ENCODE results near the gene THOC3. TPM values are rescaled to one million over a fixed set of nuclear protein-coding genes. Genes with fewer than 3 reads are reported as not detected.
"Not testable (repeated sequence)": the region's sequence is repeated elsewhere in the genome, so short reads cannot be mapped to it uniquely, and the experiment has no call there.

Gene THOC3, protein sequence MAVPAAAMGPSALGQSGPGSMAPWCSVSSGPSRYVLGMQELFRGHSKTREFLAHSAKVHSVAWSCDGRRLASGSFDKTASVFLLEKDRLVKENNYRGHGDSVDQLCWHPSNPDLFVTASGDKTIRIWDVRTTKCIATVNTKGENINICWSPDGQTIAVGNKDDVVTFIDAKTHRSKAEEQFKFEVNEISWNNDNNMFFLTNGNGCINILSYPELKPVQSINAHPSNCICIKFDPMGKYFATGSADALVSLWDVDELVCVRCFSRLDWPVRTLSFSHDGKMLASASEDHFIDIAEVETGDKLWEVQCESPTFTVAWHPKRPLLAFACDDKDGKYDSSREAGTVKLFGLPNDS
- 57.9 and 70.7 TPM in 2 replicates for total RNA-seq (2014; rRNA removed; shearing (Covaris generic))
- 47.2 and 50.6 TPM in 2 replicates for polyA plus RNA-seq (2016; fragmentation: Nextera tagmentation; extraction: Ambion mirVana)

DNA sequence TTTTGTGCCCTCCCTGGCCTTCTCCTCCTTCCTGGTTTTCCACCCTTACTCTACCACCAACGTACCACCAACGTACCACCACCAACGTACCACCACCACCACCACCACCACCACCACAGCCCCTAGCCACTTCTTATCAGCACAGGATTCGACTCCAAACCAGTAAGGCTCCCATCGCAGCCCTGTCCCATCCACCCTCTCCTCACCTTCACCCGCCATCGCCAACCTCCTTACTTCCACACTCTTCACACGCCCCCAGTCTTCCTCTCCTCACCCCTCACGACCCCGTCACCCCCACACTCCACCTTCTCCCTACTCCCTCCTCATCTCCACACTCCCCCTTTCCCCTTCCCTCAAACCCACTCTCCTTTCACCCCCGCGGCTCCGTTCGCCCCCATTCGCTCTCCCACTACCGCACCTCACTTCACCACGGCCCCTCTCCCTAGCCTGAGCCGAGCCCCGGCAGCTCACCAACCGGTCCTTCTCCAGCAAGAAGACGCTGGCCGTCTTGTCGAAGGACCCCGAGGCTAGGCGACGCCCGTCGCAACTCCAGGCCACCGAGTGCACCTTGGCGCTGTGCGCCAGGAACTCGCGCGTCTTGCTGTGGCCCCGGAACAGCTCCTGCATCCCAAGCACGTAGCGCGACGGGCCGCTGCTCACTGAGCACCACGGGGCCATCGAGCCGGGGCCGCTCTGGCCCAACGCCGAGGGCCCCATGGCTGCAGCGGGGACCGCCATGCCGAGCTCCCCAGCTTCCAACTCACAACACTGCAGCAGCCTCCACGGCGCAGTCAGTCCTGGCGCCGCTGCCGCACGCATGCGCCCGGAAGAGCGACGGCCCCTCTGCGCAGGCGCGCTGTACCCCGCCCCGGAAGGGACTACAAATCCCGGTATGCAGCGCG, at the start of gene THOC3:
TSS of gene THOC3 (minus strand) at position 845 of the 902 bp plus-strand sequence. CDS start at position 738, 107 bp downstream.
- peak; percentile 73 for DNase-seq
- Histone ChIP-seq H3K4me2 (ENCODE audit: unreplicated experiment) (peak within 1 kb of the TSS; percentile 52), H3K79me2 (ENCODE audit: insufficient read depth) (peaks cover 14% of the 10 kb centered on the region; the same call in 1 of the 2 replicates), H2AFZ (peak within 1 kb of the TSS; percentile 94), H3K4me3 (peak within 1 kb of the TSS; percentile 80), H3K9ac (peak within 1 kb of the TSS; percentile 70)
- H4K20me1 ChIP-seq (ENCODE audit: insufficient read depth); H3K27ac ChIP-seq; H3K9me2 ChIP-seq (ENCODE audit: insufficient read depth); in situ Hi-C loops (cut with MboI); H3K27me3 ChIP-seq (replicated peaks; ENCODE audit: insufficient read depth); H3K36me3 ChIP-seq (ENCODE audit: low read depth); H3K4me1 ChIP-seq (ENCODE audit: insufficient read depth); H3F3A ChIP-seq (ENCODE audit: insufficient read depth); H3K9me3 ChIP-seq (ENCODE audit: low read depth): not testable (repeated sequence)
- WGBS, 2 experiments (ENCODE audit: low coverage in 1 of 2, low lambda C conversion rate in 2 of 2, missing lambda C conversion rate in 2 of 2), result 0 to 1% methylated on average over 41 to 49 of the region's 67 CpGs

DNA sequence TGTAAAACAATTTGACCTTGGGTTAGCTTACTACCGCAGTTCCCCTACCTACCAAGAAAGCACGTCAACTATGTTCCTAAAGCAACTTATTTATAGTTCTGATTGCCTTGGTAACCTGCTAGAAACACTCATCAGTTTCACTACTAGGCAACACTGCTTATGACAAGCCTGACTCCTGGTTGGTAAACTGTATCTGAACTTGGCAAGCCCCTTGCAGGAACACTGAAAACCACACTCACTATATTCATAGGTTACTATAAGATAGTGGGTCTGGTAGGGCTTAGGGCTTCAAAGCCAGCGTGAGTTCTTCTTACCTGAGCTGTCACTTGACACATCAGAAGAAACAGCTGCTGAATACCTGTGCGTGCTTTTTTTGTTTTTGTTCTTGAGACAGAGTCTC, 49.2 kb upstream of the THOC3 start:
- no CpG with 5 or more reads among the region's 4 CpGs for WGBS, 2 experiments (ENCODE audit: low coverage in 1 of 2, low lambda C conversion rate in 2 of 2, missing lambda C conversion rate in 2 of 2)
- H3K79me2 ChIP-seq (ENCODE audit: insufficient read depth); H3K27me3 ChIP-seq (replicated peaks; ENCODE audit: insufficient read depth); H2AFZ ChIP-seq; H3K27ac ChIP-seq; H3F3A ChIP-seq (ENCODE audit: insufficient read depth); in situ Hi-C loops (cut with MboI); H3K4me1 ChIP-seq (ENCODE audit: insufficient read depth); H4K20me1 ChIP-seq (ENCODE audit: insufficient read depth); H3K9me3 ChIP-seq (ENCODE audit: low read depth); DNase-seq; H3K36me3 ChIP-seq (ENCODE audit: low read depth); H3K4me3 ChIP-seq; H3K9ac ChIP-seq; H3K4me2 ChIP-seq (ENCODE audit: unreplicated experiment); H3K9me2 ChIP-seq (ENCODE audit: insufficient read depth): not testable (repeated sequence)

DNA sequence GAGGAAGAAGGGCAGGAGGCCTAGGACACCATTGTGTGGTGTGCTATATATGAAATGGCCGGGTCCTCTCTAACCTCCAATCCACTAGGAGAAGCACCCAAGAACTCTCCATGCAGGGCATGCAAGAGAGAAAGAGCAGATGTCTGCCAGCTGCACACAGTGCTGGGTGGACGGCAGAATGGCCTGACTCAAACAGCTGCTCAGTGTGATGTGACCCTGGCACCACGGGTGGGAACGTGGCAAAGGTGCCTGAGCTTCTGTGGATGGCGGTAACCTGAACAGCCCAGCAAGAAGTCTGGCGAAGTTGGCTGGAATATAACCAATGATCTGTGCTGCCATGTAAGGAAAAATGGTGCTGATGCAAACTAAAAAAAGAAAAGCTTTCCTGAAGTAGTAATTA, 46.2 kb upstream of the THOC3 start:
- H3K4me1 ChIP-seq (ENCODE audit: insufficient read depth); H3K4me3 ChIP-seq; H3K79me2 ChIP-seq (ENCODE audit: insufficient read depth); H3K9me3 ChIP-seq (ENCODE audit: low read depth); H2AFZ ChIP-seq; H3K36me3 ChIP-seq (ENCODE audit: low read depth); H3K27me3 ChIP-seq (replicated peaks; ENCODE audit: insufficient read depth); DNase-seq; H4K20me1 ChIP-seq (ENCODE audit: insufficient read depth); H3K4me2 ChIP-seq (ENCODE audit: unreplicated experiment); H3K9me2 ChIP-seq (ENCODE audit: insufficient read depth); H3K27ac ChIP-seq; in situ Hi-C loops (cut with MboI); H3K9ac ChIP-seq; H3F3A ChIP-seq (ENCODE audit: insufficient read depth): not testable (repeated sequence)
- WGBS, 2 experiments (ENCODE audit: low coverage in 1 of 2, low lambda C conversion rate in 2 of 2, missing lambda C conversion rate in 2 of 2), result 33 to 50% methylated on average over 5 to 6 of the region's 6 CpGs

DNA sequence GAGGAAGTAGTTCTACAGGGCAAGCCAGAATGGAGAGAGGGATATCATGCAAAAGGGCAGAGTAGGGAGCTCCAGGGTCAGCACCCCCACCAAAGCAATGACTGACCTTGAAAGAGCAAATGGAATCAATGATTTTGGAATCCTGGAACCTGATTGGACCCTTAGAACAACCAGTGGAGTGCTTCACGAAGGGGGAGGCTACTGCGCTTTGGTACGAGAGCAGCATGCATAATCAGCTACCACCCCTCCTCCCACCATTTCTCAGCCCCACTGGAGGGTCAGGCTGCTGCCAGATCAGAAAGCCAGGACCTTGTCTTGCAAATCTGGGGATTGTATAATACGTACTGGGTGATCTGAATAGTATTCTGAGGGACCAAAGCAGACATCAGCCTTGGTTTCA, 43.0 kb upstream of the THOC3 start:
- H3K27me3 ChIP-seq (replicated peaks; ENCODE audit: insufficient read depth); H3K4me3 ChIP-seq; in situ Hi-C loops (cut with MboI); H3F3A ChIP-seq (ENCODE audit: insufficient read depth); H4K20me1 ChIP-seq (ENCODE audit: insufficient read depth); DNase-seq; H3K79me2 ChIP-seq (ENCODE audit: insufficient read depth); H3K9ac ChIP-seq; H3K36me3 ChIP-seq (ENCODE audit: low read depth); H3K9me3 ChIP-seq (ENCODE audit: low read depth); H3K4me2 ChIP-seq (ENCODE audit: unreplicated experiment); H3K9me2 ChIP-seq (ENCODE audit: insufficient read depth); H3K27ac ChIP-seq; H3K4me1 ChIP-seq (ENCODE audit: insufficient read depth); H2AFZ ChIP-seq: not testable (repeated sequence)
- WGBS, 2 experiments (ENCODE audit: low coverage in 1 of 2, low lambda C conversion rate in 2 of 2, missing lambda C conversion rate in 2 of 2), result 48 to 49% methylated on average over 4 of the region's 4 CpGs

DNA sequence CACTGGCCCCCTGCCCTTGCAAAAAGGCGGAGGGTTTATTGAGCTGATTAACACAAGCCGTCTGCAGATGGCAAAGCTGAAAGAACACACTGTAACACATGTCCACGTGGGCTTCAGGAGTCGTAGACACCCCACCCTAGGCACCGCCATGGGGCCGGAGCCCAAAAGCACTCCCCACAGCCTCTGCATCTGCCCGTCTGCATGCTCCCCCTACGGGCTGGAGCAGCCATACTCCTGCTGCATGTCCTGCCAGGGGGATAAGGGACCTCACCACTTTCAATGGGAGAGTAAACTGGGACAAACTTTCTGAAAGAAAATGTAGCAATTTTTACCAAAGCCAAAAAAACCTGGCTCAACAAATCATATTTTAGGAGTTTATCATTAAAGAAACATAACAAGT, 42.1 kb upstream of the THOC3 start:
- H2AFZ ChIP-seq; H3K4me2 ChIP-seq (ENCODE audit: unreplicated experiment); H3K27me3 ChIP-seq (replicated peaks; ENCODE audit: insufficient read depth); H3K9me2 ChIP-seq (ENCODE audit: insufficient read depth); H3K36me3 ChIP-seq (ENCODE audit: low read depth); H3K9ac ChIP-seq; H3K4me1 ChIP-seq (ENCODE audit: insufficient read depth); H4K20me1 ChIP-seq (ENCODE audit: insufficient read depth); H3K27ac ChIP-seq; DNase-seq; in situ Hi-C loops (cut with MboI); H3K9me3 ChIP-seq (ENCODE audit: low read depth); H3K79me2 ChIP-seq (ENCODE audit: insufficient read depth); H3K4me3 ChIP-seq; H3F3A ChIP-seq (ENCODE audit: insufficient read depth): not testable (repeated sequence)
- 31 to 33% methylated on average over 7 to 8 of the region's 8 CpGs for WGBS, 2 experiments (ENCODE audit: low coverage in 1 of 2, low lambda C conversion rate in 2 of 2, missing lambda C conversion rate in 2 of 2)

DNA sequence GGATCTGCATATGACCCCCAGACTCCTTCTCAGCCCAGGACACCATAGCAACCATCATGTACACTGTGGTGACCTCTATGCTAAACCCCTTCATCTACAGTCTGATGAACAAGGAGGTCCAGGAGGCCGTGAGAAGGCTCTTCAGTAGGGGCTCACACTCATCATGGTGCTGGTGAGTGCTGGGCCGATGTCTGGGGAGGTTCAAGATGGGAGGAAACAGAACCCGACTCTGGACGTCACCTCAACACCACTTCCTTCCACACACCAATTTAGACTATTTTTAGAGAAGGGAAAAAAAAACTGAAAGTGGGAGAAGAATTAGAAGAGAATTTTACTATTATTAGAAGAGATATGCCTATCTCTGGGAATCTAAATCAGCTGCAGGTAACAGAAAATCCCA, 39.1 kb upstream of the THOC3 start:
- H3K9me3 ChIP-seq (ENCODE audit: low read depth); H3K27ac ChIP-seq; H3K9ac ChIP-seq; H3K4me3 ChIP-seq; H4K20me1 ChIP-seq (ENCODE audit: insufficient read depth); H3K36me3 ChIP-seq (ENCODE audit: low read depth); in situ Hi-C loops (cut with MboI); H2AFZ ChIP-seq; H3K4me2 ChIP-seq (ENCODE audit: unreplicated experiment); H3K27me3 ChIP-seq (replicated peaks; ENCODE audit: insufficient read depth); H3K4me1 ChIP-seq (ENCODE audit: insufficient read depth); H3K9me2 ChIP-seq (ENCODE audit: insufficient read depth); DNase-seq; H3K79me2 ChIP-seq (ENCODE audit: insufficient read depth); H3F3A ChIP-seq (ENCODE audit: insufficient read depth): not testable (repeated sequence)
- WGBS, 2 experiments (ENCODE audit: low coverage in 1 of 2, low lambda C conversion rate in 2 of 2, missing lambda C conversion rate in 2 of 2), result 15 to 43% methylated on average over 2 of the region's 4 CpGs

DNA sequence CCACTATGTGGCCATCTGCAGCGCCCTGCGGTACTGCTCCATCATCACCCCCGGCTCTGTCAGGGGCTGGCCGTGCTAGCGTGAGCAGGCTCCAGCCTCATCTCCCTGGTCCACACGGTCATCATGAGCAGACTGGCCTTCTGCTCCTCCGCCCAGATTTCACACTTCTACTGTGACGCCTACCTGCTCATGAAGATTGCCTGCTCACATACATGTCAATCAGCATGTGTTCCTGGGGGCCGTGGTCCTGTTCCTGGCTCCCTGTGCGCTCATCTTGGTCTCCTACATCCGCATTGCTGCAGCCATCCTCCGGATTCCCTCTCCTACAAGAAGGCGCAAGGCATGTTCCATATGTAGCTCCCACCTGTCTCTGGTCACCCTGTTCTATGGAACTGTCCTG, 38.7 kb upstream of the THOC3 start:
- DNase-seq, result not testable (repeated sequence)
- WGBS, 2 experiments (ENCODE audit: low coverage in 1 of 2, low lambda C conversion rate in 2 of 2, missing lambda C conversion rate in 2 of 2), result 51 to 59% methylated on average over 8 of the region's 13 CpGs

More for the DNA sequence above, 38.7 kb upstream of the THOC3 start:
- H3F3A ChIP-seq (ENCODE audit: insufficient read depth); H4K20me1 ChIP-seq (ENCODE audit: insufficient read depth); H3K9ac ChIP-seq; H3K9me2 ChIP-seq (ENCODE audit: insufficient read depth); H3K79me2 ChIP-seq (ENCODE audit: insufficient read depth); H3K4me2 ChIP-seq (ENCODE audit: unreplicated experiment); H3K27ac ChIP-seq; H3K4me3 ChIP-seq; in situ Hi-C loops (cut with MboI); H3K9me3 ChIP-seq (ENCODE audit: low read depth); H3K4me1 ChIP-seq (ENCODE audit: insufficient read depth); H3K27me3 ChIP-seq (replicated peaks; ENCODE audit: insufficient read depth); H2AFZ ChIP-seq; H3K36me3 ChIP-seq (ENCODE audit: low read depth): not testable (repeated sequence)

Measured in GM23248 (cell line).